GM23338 (cell line): ENCODE data around the gene ARHGEF19.

Experiments
- CREB1 ChIP-seq: fragments of 250-450 bp; sonication (Bioruptor Pico); IDR thresholded peaks from 2 replicates; pipeline ENCODE4 v1.5.0; 2020; ENCODE audit warnings: low read depth, mild to moderate bottlenecking, moderate library complexity
- EZH2 ChIP-seq: fragments of 200-600 bp; sonication (generic); IDR thresholded peaks from one replicate; pipeline ENCODE4 v1.8.0; 2017; ENCODE audit warnings: antibody characterized with exemption, mild to moderate bottlenecking, low read depth; ENCODE audit not compliant: unreplicated experiment
- EZH2phosphoT487 ChIP-seq: fragments of 200-600 bp; sonication (generic); IDR thresholded peaks from one replicate; pipeline ENCODE4 v1.8.1; 2018; ENCODE audit warnings: antibody characterized with exemption; ENCODE audit not compliant: unreplicated experiment
- JUNB ChIP-seq: IDR thresholded peaks from one replicate; pipeline ENCODE4 v1.6.1; 2016; ENCODE audit warnings: antibody characterized with exemption; ENCODE audit not compliant: unreplicated experiment
- NANOG ChIP-seq: IDR thresholded peaks from 2 replicates; pipeline ENCODE4 v1.6.1; 2016; ENCODE audit warnings: antibody characterized with exemption, borderline replicate concordance
- POLR2AphosphoS5 ChIP-seq: IDR thresholded peaks from 2 replicates; pipeline ENCODE4 v1.6.1; 2016; ENCODE audit warnings: antibody characterized with exemption, low read depth
- STAT1 ChIP-seq: IDR thresholded peaks from one replicate; pipeline ENCODE4 v1.6.1; 2016; ENCODE audit warnings: antibody characterized with exemption; ENCODE audit not compliant: unreplicated experiment
- ZNF114 ChIP-seq: fragments of 250-450 bp; sonication (Bioruptor Pico); IDR thresholded peaks from 2 replicates; pipeline ENCODE4 v1.5.0; 2020; ENCODE audit warnings: mild to moderate bottlenecking, moderate library complexity
- ZNF331 ChIP-seq: fragments of 250-450 bp; sonication (Bioruptor Pico); IDR thresholded peaks from 2 replicates; pipeline ENCODE4 v1.5.0; 2020; ENCODE audit warnings: low read depth, mild to moderate bottlenecking, moderate library complexity
- TF ChIP-seq, protein P1 (sequence below), 2 experiments: fragments of 200-600 bp in 1 of 2; sonication (generic) in 1 of 2; conservative IDR thresholded peaks; 2 replicates each; pipeline versions ENCODE4 v1.5.1 to v1.6.1; 2016 to 2017; ENCODE audit warnings: antibody characterized with exemption in 2 of 2, low read depth in 2 of 2, mild to moderate bottlenecking in 2 of 2, moderate library complexity in 1 of 2
- TF ChIP-seq, protein P2 (sequence below): IDR thresholded peaks from one replicate; pipeline ENCODE4 v1.6.1; 2018; ENCODE audit warnings: antibody characterized with exemption; ENCODE audit not compliant: unreplicated experiment
- TF ChIP-seq, protein P3 (sequence below): IDR thresholded peaks from 2 replicates; pipeline ENCODE4 v1.6.1; 2016; ENCODE audit warnings: antibody characterized with exemption
- TF ChIP-seq, protein P4 (sequence below): fragments of 250-450 bp; sonication (Bioruptor Pico); IDR thresholded peaks from 2 replicates; pipeline ENCODE4 v1.5.0; 2020; ENCODE audit warnings: mild to moderate bottlenecking, moderate library complexity

DNA sequence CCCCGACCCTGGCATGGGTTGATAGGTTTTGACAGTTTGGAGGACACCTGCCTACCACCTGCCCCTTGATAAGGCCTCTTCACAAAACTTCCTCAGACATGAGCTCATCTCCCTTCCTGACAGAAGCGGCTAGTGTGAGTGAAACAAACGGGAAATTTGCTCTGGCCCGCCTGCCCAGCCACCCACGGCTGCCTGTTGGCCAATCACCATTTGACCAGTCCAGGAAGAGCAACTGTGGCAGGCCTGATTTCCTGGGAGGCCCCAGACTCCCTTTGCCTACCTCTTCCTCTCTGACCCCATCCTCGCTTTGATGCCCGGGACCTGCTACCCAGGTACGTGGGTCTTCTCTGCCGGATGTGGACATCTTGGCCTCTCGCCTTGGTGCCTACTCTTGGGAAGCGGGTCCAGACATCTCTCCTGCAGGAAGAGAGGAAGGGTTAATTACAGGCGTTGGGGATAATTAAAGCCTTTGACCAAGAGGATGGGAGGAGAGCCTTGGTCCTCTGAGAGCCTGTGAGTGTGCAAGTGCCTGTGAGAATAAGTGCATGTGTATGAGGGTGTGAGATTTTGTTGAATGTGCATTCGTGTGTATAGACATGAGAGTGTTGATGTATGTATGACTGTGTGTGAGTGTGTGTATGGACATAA, 55.5 kb downstream of the ARHGEF19 start:
- TF ChIP-seq, protein P1, sequence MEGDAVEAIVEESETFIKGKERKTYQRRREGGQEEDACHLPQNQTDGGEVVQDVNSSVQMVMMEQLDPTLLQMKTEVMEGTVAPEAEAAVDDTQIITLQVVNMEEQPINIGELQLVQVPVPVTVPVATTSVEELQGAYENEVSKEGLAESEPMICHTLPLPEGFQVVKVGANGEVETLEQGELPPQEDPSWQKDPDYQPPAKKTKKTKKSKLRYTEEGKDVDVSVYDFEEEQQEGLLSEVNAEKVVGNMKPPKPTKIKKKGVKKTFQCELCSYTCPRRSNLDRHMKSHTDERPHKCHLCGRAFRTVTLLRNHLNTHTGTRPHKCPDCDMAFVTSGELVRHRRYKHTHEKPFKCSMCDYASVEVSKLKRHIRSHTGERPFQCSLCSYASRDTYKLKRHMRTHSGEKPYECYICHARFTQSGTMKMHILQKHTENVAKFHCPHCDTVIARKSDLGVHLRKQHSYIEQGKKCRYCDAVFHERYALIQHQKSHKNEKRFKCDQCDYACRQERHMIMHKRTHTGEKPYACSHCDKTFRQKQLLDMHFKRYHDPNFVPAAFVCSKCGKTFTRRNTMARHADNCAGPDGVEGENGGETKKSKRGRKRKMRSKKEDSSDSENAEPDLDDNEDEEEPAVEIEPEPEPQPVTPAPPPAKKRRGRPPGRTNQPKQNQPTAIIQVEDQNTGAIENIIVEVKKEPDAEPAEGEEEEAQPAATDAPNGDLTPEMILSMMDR (conservative IDR thresholded peaks at IDR 0.05; ENCODE audit: low read depth in 2 of 2), result no peak
- no peak for TF ChIP-seq POLR2AphosphoS5
- TF ChIP-seq EZH2, result no peak
- no peak for TF ChIP-seq EZH2phosphoT487
- TF ChIP-seq NANOG, result no peak
- TF ChIP-seq, protein P2, sequence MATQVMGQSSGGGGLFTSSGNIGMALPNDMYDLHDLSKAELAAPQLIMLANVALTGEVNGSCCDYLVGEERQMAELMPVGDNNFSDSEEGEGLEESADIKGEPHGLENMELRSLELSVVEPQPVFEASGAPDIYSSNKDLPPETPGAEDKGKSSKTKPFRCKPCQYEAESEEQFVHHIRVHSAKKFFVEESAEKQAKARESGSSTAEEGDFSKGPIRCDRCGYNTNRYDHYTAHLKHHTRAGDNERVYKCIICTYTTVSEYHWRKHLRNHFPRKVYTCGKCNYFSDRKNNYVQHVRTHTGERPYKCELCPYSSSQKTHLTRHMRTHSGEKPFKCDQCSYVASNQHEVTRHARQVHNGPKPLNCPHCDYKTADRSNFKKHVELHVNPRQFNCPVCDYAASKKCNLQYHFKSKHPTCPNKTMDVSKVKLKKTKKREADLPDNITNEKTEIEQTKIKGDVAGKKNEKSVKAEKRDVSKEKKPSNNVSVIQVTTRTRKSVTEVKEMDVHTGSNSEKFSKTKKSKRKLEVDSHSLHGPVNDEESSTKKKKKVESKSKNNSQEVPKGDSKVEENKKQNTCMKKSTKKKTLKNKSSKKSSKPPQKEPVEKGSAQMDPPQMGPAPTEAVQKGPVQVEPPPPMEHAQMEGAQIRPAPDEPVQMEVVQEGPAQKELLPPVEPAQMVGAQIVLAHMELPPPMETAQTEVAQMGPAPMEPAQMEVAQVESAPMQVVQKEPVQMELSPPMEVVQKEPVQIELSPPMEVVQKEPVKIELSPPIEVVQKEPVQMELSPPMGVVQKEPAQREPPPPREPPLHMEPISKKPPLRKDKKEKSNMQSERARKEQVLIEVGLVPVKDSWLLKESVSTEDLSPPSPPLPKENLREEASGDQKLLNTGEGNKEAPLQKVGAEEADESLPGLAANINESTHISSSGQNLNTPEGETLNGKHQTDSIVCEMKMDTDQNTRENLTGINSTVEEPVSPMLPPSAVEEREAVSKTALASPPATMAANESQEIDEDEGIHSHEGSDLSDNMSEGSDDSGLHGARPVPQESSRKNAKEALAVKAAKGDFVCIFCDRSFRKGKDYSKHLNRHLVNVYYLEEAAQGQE, result no peak
- TF ChIP-seq, protein P3, sequence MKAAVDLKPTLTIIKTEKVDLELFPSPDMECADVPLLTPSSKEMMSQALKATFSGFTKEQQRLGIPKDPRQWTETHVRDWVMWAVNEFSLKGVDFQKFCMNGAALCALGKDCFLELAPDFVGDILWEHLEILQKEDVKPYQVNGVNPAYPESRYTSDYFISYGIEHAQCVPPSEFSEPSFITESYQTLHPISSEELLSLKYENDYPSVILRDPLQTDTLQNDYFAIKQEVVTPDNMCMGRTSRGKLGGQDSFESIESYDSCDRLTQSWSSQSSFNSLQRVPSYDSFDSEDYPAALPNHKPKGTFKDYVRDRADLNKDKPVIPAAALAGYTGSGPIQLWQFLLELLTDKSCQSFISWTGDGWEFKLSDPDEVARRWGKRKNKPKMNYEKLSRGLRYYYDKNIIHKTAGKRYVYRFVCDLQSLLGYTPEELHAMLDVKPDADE, result no peak
- TF ChIP-seq, protein P4, sequence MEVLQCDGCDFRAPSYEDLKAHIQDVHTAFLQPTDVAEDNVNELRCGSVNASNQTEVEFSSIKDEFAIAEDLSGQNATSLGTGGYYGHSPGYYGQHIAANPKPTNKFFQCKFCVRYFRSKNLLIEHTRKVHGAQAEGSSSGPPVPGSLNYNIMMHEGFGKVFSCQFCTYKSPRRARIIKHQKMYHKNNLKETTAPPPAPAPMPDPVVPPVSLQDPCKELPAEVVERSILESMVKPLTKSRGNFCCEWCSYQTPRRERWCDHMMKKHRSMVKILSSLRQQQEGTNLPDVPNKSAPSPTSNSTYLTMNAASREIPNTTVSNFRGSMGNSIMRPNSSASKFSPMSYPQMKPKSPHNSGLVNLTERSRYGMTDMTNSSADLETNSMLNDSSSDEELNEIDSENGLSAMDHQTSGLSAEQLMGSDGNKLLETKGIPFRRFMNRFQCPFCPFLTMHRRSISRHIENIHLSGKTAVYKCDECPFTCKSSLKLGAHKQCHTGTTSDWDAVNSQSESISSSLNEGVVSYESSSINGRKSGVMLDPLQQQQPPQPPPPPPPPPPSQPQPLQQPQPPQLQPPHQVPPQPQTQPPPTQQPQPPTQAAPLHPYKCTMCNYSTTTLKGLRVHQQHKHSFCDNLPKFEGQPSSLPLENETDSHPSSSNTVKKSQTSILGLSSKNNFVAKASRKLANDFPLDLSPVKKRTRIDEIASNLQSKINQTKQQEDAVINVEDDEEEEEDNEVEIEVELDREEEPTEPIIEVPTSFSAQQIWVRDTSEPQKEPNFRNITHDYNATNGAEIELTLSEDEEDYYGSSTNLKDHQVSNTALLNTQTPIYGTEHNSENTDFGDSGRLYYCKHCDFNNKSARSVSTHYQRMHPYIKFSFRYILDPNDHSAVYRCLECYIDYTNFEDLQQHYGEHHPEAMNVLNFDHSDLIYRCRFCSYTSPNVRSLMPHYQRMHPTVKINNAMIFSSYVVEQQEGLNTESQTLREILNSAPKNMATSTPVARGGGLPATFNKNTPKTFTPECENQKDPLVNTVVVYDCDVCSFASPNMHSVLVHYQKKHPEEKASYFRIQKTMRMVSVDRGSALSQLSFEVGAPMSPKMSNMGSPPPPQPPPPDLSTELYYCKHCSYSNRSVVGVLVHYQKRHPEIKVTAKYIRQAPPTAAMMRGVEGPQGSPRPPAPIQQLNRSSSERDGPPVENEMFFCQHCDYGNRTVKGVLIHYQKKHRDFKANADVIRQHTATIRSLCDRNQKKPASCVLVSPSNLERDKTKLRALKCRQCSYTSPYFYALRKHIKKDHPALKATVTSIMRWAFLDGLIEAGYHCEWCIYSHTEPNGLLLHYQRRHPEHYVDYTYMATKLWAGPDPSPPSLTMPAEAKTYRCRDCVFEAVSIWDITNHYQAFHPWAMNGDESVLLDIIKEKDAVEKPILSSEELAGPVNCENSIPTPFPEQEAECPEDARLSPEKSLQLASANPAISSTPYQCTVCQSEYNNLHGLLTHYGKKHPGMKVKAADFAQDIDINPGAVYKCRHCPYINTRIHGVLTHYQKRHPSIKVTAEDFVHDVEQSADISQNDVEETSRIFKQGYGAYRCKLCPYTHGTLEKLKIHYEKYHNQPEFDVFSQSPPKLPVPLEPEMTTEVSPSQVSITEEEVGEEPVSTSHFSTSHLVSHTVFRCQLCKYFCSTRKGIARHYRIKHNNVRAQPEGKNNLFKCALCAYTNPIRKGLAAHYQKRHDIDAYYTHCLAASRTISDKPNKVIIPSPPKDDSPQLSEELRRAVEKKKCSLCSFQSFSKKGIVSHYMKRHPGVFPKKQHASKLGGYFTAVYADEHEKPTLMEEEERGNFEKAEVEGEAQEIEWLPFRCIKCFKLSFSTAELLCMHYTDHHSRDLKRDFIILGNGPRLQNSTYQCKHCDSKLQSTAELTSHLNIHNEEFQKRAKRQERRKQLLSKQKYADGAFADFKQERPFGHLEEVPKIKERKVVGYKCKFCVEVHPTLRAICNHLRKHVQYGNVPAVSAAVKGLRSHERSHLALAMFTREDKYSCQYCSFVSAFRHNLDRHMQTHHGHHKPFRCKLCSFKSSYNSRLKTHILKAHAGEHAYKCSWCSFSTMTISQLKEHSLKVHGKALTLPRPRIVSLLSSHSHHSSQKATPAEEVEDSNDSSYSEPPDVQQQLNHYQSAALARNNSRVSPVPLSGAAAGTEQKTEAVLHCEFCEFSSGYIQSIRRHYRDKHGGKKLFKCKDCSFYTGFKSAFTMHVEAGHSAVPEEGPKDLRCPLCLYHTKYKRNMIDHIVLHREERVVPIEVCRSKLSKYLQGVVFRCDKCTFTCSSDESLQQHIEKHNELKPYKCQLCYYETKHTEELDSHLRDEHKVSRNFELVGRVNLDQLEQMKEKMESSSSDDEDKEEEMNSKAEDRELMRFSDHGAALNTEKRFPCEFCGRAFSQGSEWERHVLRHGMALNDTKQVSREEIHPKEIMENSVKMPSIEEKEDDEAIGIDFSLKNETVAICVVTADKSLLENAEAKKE (CRISPR knock-in tag), result no peak
- no peak for TF ChIP-seq ZNF114 (CRISPR knock-in tag)
- TF ChIP-seq CREB1 (CRISPR knock-in tag), result no peak
- no peak for TF ChIP-seq JUNB
- no peak for TF ChIP-seq ZNF331
- no peak for TF ChIP-seq STAT1
